Mucosa of gallbladder (tissue), 1 donor: ENCODE measurements around the gene MAP3K13. TPM values are rescaled to one million over a fixed set of nuclear protein-coding genes. Genes with fewer than 3 reads are reported as not detected.

Experiments used
- DNase-seq: peaks from one replicate; pipeline ENCODE4 v3.0.0-alpha.2; 2020; ENCODE audit warnings: low spot score
- total RNA-seq: library from RNA; stranded (reverse); gene quantifications from one replicate; pipeline ENCODE4 v1.2.1, GENCODE V29; 2021
- donor health status: DM: no; HTN: no; CAD: no.

MAP3K13 gene
- total RNA-seq, 1 donor from 2014 or later: 45.2 TPM

DNA sequence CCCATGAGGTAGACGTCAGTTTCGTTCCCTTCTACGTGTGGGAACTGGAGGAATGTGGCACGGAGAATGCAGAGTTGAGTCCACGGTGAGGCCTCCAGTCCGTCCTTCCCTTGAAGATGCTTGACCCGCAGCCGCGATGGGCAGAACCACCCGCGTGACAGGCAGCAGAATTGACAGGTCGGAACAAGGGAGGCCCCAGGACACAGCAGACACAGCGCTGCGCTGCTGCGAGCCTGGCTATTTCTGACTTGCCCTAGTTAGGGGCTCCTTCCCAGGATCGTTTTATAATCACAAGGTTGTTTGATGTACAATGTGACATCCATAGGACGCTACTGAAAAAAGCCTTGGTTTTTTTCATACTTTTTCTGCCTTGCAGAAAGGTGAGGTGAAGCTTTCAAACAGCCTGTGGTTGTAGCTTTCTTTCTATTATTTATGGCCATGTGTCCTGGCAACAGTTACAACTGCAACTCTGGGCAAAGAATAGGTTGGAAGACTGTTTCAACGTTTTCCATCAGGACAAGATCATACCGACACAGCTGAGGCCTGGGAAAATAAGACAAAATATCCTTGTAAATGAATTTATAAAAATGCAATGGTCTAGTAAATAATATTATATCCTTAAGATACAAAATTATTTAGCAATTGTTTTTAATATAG is 145.5 kb downstream of the MAP3K13 start:
- DNase-seq: no peak

DNA sequence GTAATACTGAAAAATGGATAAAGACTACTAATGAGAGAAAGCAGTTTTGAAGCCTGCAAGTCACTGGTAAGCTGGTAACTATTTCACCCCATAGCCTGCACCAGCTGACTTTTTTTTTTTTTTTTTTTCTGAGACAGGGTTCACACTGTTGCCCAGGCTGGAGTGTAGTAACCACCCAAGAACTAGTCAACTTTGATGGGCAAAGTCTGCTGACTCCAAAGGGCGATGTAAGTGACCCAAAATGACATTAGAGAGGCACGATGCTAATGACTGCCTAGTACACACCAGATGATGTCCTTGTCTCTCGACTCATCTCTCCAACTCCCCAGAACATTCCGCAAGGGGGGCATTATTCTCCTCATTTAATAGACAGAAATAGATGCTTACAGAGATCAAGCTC is 148.8 kb downstream of the MAP3K13 start:
- DNase-seq: no peak

GRCh38 chr3:185517387-185518130 is 154.6 kb downstream of the MAP3K13 start:
- DNase-seq: no peak

GRCh38 chr3:185519021-185519420 is 156.1 kb downstream of the MAP3K13 start:
- no peak for DNase-seq

DNA sequence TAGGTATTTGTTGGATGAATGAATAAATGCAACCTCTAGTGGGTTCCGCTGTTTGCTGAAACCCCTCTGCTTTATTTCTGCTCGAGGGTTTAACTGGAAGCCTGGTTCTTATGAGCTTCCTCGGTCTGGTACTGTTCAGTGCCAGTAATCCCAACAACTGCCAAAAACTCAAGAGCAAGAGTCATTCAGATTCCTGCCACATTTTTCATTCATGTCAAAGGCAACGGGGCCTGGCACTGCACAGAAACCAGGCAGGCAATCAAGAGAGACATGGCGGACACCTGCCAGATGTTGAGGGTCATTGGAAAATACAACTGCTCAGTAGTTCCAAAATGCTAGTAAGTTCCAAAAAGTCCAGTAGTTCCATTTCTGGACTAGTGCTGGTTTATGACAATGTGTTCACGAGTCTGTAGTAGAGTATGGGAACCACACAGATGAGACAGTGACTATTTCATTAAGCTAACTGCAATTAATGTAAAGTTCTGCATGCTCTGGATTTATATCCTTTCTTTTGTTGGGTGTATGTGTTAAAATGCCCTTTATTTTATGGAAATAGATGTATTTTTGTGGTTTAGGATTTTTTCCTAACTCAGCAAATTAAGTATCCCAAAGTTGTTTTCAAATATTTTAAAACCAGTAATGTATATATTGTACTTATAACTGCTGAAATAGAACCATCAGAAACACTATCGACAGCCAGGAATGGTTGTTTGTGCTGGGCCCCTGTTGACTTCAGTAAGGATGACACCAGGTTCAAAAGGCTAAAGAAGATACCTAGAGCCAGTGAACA is 158.6 kb downstream of the MAP3K13 start:
- DNase-seq: no peak

DNA sequence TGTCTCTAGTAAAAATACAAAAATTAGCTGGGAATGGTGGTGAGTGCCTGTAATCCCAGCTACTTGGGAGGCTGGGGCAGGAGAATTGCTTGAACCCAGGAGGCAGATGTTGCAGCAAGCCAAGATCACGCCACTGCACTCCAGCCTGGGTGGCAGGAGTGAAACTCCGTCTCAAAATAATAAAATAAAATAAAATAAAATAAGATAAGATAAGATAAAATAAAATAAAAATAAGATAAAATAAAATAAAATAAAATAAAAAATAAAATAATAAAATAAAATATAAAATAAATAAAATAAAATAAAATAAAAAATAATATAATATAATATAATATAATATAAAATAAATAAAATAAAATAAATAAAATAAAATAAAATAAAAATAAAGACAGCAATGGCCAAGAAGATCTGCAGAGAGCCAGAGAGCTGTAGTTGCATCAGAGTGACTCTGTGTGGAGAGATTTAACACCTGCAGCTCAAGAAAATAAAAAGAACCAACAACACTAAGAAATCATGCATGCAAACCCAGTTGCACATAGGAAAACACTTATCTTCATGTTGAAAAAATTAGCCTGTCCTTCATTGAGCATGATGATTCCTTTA is 163.5 kb downstream of the MAP3K13 start:
- DNase-seq: no peak

DNA sequence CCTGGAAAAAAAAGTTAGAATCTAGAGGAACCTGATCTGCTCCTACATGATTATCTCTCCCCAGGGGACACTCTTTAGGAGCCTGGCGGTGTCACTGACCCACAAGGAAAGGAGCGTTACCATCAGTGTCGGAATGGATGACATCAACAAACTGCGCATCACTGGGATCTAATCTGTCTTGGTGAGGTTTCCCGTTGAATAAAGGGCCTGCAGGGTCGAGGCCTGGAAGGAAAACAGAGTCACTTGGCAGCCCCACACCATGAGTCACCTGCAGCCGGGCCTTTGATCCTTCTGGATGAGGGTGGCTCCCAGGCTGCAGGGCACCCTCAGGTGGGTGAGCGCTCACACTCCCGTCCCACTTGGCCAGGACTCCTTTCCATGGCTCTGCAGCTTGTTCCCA is 164.4 kb downstream of the MAP3K13 start:
- no peak for DNase-seq

DNA sequence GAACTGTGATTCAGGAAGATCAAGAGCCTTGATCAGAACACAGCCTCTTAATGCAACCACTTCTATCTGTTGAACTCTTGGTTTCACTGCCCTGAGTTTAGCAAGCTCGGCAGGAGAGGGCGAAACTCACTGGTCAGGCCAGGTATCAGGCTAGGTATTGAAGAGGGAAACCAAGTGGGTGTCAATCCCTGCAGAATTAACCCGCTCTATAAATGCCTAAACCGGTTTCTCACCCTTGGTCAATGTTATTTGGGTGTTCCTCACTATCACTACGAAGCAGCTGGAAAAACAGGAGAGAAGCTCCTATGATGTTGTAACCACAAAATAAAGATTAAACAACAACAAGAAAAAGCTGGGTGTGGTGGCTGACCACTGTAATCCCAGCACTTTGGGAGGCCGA is 165.6 kb downstream of the MAP3K13 start:
- no peak for DNase-seq

- no peak for DNase-seq
Observed at GRCh38 chr3:185530856-185531255, 167.9 kb downstream of the MAP3K13 start.

DNA sequence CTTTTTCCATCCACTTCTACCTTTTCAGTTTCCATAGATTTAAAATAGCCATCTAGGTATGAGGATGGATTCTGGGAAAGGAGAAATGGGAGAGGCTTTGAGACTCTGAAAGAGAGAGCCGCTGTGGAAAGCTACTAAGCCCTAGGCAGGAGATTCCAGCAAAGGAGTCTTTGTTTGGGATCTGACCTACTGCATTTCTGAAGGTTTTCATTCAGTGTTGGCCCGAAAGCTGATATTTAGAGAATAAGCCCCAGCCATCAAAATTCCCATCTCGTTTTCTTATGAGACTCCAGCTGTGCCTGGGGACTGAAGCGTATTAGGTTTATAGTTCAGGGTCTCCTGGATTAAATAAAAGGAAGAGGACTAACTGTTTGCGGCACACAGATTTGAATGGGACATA is 170.0 kb downstream of the MAP3K13 start:
- no peak for DNase-seq

GRCh38 chr3:185534511-185534910 is 171.6 kb downstream of the MAP3K13 start:
- no peak for DNase-seq

DNA sequence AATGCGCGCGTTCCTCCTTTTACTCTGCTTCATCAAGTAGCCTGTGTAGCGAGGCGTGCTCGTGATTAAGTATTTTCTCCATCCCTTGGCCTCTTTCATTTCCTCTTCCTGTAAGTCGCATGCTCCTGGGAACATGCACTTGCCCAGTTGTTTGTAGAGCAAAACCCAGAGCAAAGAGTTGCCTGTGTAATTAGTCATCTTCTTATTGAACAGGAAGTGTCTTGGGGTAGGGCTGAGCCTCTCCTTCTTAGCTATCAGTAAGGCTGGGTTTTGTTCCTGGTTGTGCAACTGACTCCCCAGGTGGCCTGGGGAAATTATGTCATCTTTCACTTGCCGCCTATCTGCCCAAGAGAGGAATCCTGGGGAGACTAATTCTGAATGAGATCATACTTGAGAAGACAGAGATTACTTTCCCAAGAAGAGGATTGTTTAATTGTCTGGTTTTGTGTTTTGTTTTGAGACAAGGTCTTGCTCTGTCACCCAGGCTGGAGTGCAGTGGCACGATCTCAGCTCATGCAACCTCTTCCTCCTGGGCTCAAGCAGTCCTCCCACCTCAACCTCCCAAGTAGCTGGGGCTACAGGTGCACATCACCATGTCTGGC is 174.5 kb downstream of the MAP3K13 start:
- peak; percentile 86 for DNase-seq

Other genes starting within 250 kb of the MAP3K13 start
- 20.0 TPM for gene C3orf70, start 210.1 kb upstream of the MAP3K13 start, total RNA-seq
- gene EHHADH, start 109.1 kb upstream of the MAP3K13 start, total RNA-seq: 25.0 TPM
- gene TMEM41A, start 135.9 kb downstream of the MAP3K13 start, total RNA-seq: 16.6 TPM
- gene LIPH, start 189.5 kb downstream of the MAP3K13 start, total RNA-seq: 34.0 TPM
- gene SENP2, start 223.2 kb downstream of the MAP3K13 start, total RNA-seq: 35.3 TPM